ENCODE measurements around the gene MED13L. TPM values are rescaled to one million over a fixed set of nuclear protein-coding genes. Genes with fewer than 3 reads are reported as not detected.
"Not testable (repeated sequence)": the region's sequence is repeated elsewhere in the genome, so short reads cannot be mapped to it uniquely, and the experiment has no call there.

MED13L gene
- total and polyA plus RNA-seq, 2 donors (not counting 1 experiment from before 2014, with no cell fraction given): 56.5 to 97.3 TPM

- no peak overlapping the region for H3K27ac ChIP-seq (ENCODE audit: insufficient read depth, low read length)
- H3K4me1 ChIP-seq (ENCODE audit: control insufficient read depth, extremely low read depth, insufficient read depth, low read length): no peaks in the 10 kb centered on the region
- H3K9ac ChIP-seq (ENCODE audit: insufficient read depth, low read length): no peak overlapping the region
- no peaks in the 10 kb centered on the region for H3K9me3 ChIP-seq (ENCODE audit: control insufficient read depth, insufficient read depth, low read depth, low read length)
- no peak for TF ChIP-seq CTCF (conservative IDR thresholded peaks at IDR 0.05 in 1 of 2, IDR thresholded peaks at IDR 0.05 in 1 of 2; ENCODE audit: low read depth in 1 of 2, low read length in 2 of 2)
- TF ChIP-seq EZH2 (IDR thresholded peaks at IDR 0.05; ENCODE audit: low read length, missing control alignments): no peak
- no peak overlapping the region for H2AFZ ChIP-seq (ENCODE audit: low read length)
- H3K36me3 ChIP-seq (ENCODE audit: control insufficient read depth, insufficient read depth, low read length): peaks cover 2% of the 10 kb centered on the region
- no peaks in the 10 kb centered on the region for H3K27me3 ChIP-seq (ENCODE audit: control insufficient read depth, insufficient read depth, low read length)
- H3K79me2 ChIP-seq (ENCODE audit: control insufficient read depth, insufficient read depth, low read length): no peaks in the 10 kb centered on the region
- no peak for DNase-seq (ENCODE audit: low read depth in 2 of 2)
- H3K4me2 ChIP-seq (ENCODE audit: extremely low read depth, insufficient read depth, low read length): no peak overlapping the region
- no peak overlapping the region for H3K4me3 ChIP-seq (replicated peaks in 1 of 4; ENCODE audit: control extremely low read depth in 1 of 4, insufficient read depth in 1 of 4, low read depth in 3 of 4, low read length in 4 of 4)
- H4K20me1 ChIP-seq (ENCODE audit: control insufficient read depth, extremely low read depth, insufficient read depth, low read length): no peaks in the 10 kb centered on the region
These were observed 297.2 kb downstream of the MED13L start for GRCh38 chr12:115980339-115980738.

GRCh38 chr12:115979851-115980250 lies 297.6 kb downstream of the MED13L start:
- Histone ChIP-seq H3K79me2 (ENCODE audit: control insufficient read depth, insufficient read depth, low read length) (no peaks in the 10 kb centered on the region), H3K4me1 (ENCODE audit: control insufficient read depth, extremely low read depth, insufficient read depth, low read length) (no peaks in the 10 kb centered on the region), H3K4me2 (ENCODE audit: extremely low read depth, insufficient read depth, low read length) (no peak overlapping the region), H3K9ac (ENCODE audit: insufficient read depth, low read length) (no peak overlapping the region), H3K4me3 (replicated peaks in 1 of 4; ENCODE audit: control extremely low read depth in 1 of 4, insufficient read depth in 1 of 4, low read depth in 3 of 4, low read length in 4 of 4) (no peak overlapping the region), H4K20me1 (ENCODE audit: control insufficient read depth, extremely low read depth, insufficient read depth, low read length) (no peaks in the 10 kb centered on the region), H3K9me3 (ENCODE audit: control insufficient read depth, insufficient read depth, low read depth, low read length) (no peaks in the 10 kb centered on the region), H2AFZ (ENCODE audit: low read length) (no peak overlapping the region), H3K27ac (ENCODE audit: insufficient read depth, low read length) (no peak overlapping the region), H3K27me3 (ENCODE audit: control insufficient read depth, insufficient read depth, low read length) (no peaks in the 10 kb centered on the region), H3K36me3 (ENCODE audit: control insufficient read depth, insufficient read depth, low read length) (peaks cover 2% of the 10 kb centered on the region)
- TF ChIP-seq EZH2 (IDR thresholded peaks at IDR 0.05; ENCODE audit: low read length, missing control alignments) (no peak), CTCF (conservative IDR thresholded peaks at IDR 0.05 in 1 of 2, IDR thresholded peaks at IDR 0.05 in 1 of 2; ENCODE audit: low read depth in 1 of 2, low read length in 2 of 2) (no peak)
- no peak for DNase-seq (ENCODE audit: low read depth in 2 of 2)

GRCh38 chr12:115979351-115979750 lies 298.1 kb downstream of the MED13L start:
- DNase-seq (ENCODE audit: low read depth in 2 of 2): no peak
- peaks cover 2% of the 10 kb centered on the region for H3K36me3 ChIP-seq (ENCODE audit: control insufficient read depth, insufficient read depth, low read length)
- TF ChIP-seq EZH2 (IDR thresholded peaks at IDR 0.05; ENCODE audit: low read length, missing control alignments): no peak
- TF ChIP-seq CTCF (conservative IDR thresholded peaks at IDR 0.05 in 1 of 2, IDR thresholded peaks at IDR 0.05 in 1 of 2; ENCODE audit: low read depth in 1 of 2, low read length in 2 of 2): no peak
- H3K4me1 ChIP-seq (ENCODE audit: control insufficient read depth, extremely low read depth, insufficient read depth, low read length): no peaks in the 10 kb centered on the region
- H3K9ac ChIP-seq (ENCODE audit: insufficient read depth, low read length): no peak overlapping the region
- H4K20me1 ChIP-seq (ENCODE audit: control insufficient read depth, extremely low read depth, insufficient read depth, low read length): no peaks in the 10 kb centered on the region
- H3K4me3 ChIP-seq (replicated peaks in 1 of 4; ENCODE audit: control extremely low read depth in 1 of 4, insufficient read depth in 1 of 4, low read depth in 3 of 4, low read length in 4 of 4): no peak overlapping the region
- H3K9me3 ChIP-seq (ENCODE audit: control insufficient read depth, insufficient read depth, low read depth, low read length): no peaks in the 10 kb centered on the region
- no peaks in the 10 kb centered on the region for H3K79me2 ChIP-seq (ENCODE audit: control insufficient read depth, insufficient read depth, low read length)
- no peak overlapping the region for H3K4me2 ChIP-seq (ENCODE audit: extremely low read depth, insufficient read depth, low read length)
- H3K27me3 ChIP-seq (ENCODE audit: control insufficient read depth, insufficient read depth, low read length): no peaks in the 10 kb centered on the region
- no peak overlapping the region for H2AFZ ChIP-seq (ENCODE audit: low read length)
- no peak overlapping the region for H3K27ac ChIP-seq (ENCODE audit: insufficient read depth, low read length)

GRCh38 chr12:115976829-115977228 lies 300.7 kb downstream of the MED13L start:
- H3K27me3 ChIP-seq (ENCODE audit: control insufficient read depth, insufficient read depth, low read length); H3K27ac ChIP-seq (ENCODE audit: insufficient read depth, low read length); DNase-seq (ENCODE audit: low read depth in 2 of 2); H3K9ac ChIP-seq (ENCODE audit: insufficient read depth, low read length); H3K9me3 ChIP-seq (ENCODE audit: control insufficient read depth, insufficient read depth, low read depth, low read length); H3K4me1 ChIP-seq (ENCODE audit: control insufficient read depth, extremely low read depth, insufficient read depth, low read length); H3K36me3 ChIP-seq (ENCODE audit: control insufficient read depth, insufficient read depth, low read length); H4K20me1 ChIP-seq (ENCODE audit: control insufficient read depth, extremely low read depth, insufficient read depth, low read length); H3K4me3 ChIP-seq (replicated peaks in 1 of 4; ENCODE audit: control extremely low read depth in 1 of 4, insufficient read depth in 1 of 4, low read depth in 3 of 4, low read length in 4 of 4); H2AFZ ChIP-seq (ENCODE audit: low read length); H3K4me2 ChIP-seq (ENCODE audit: extremely low read depth, insufficient read depth, low read length); H3K79me2 ChIP-seq (ENCODE audit: control insufficient read depth, insufficient read depth, low read length): not testable (repeated sequence)
